ENCODE results near the gene SIRT6. TPM values are rescaled to one million over a fixed set of nuclear protein-coding genes. Genes with fewer than 3 reads are reported as not detected.

Gene SIRT6
- total and polyA plus RNA-seq, 10 of the 15 experiments (the other 5 are each of a cell fraction or from before 2014, with no cell fraction given) = 1.3 to 49.6 (median 24.2) TPM

GRCh38 chr19:4229179-4229931 is 47.0 kb upstream of the SIRT6 start, which contains the start of gene EBI3 (continued):
- no peak for TF ChIP-seq ZBTB40 (IDR thresholded peaks at IDR 0.05; ENCODE audit: borderline replicate concordance)
- TF ChIP-seq CHD2 (IDR thresholded peaks at IDR 0.05; ENCODE audit: borderline replicate concordance, low read depth, low read length) = peak; percentile 78; the same call in 1 of the 2 replicates
- TF ChIP-seq ATF7 (IDR thresholded peaks at IDR 0.05; ENCODE audit: low read depth) = peak; percentile 79
- TF ChIP-seq ZNF384 (IDR thresholded peaks at IDR 0.05; ENCODE audit: borderline replicate concordance, low read depth, low read length) = no peak
- TF ChIP-seq HDGF (IDR thresholded peaks at IDR 0.05) = peak; percentile 37; the same call in 1 of the 2 replicates
- TF ChIP-seq RAD51 (IDR thresholded peaks at IDR 0.05) = 0 out of 2 replicates have a peak, but pooled peaks have one; percentile 6
- TF ChIP-seq, protein P1, sequence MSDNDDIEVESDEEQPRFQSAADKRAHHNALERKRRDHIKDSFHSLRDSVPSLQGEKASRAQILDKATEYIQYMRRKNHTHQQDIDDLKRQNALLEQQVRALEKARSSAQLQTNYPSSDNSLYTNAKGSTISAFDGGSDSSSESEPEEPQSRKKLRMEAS (IDR thresholded peaks at IDR 0.05; ENCODE audit: low read depth, low read length) = peak; percentile 74; the same call in 1 of the 2 replicates
- TF ChIP-seq SPI1 (IDR thresholded peaks at IDR 0.05; ENCODE audit: borderline replicate concordance, insufficient read depth, low read depth, low read length) = peak; percentile 80; the same call in 1 of the 2 replicates
- peak; percentile 100 for TF ChIP-seq NFXL1 (IDR thresholded peaks at IDR 0.05; ENCODE audit: borderline replicate concordance)
- TF ChIP-seq, protein P2, sequence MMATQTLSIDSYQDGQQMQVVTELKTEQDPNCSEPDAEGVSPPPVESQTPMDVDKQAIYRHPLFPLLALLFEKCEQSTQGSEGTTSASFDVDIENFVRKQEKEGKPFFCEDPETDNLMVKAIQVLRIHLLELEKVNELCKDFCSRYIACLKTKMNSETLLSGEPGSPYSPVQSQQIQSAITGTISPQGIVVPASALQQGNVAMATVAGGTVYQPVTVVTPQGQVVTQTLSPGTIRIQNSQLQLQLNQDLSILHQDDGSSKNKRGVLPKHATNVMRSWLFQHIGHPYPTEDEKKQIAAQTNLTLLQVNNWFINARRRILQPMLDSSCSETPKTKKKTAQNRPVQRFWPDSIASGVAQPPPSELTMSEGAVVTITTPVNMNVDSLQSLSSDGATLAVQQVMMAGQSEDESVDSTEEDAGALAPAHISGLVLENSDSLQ (IDR thresholded peaks at IDR 0.05) = peak; percentile 59
- TF ChIP-seq PAX5 (IDR thresholded peaks at IDR 0.05; ENCODE audit: borderline replicate concordance, low read depth, low read length) = peak; percentile 71
- TF ChIP-seq CUX1 (IDR thresholded peaks at IDR 0.05; ENCODE audit: insufficient replicate concordance, low read depth, low read length) = peak; percentile 79
- TF ChIP-seq CREM (IDR thresholded peaks at IDR 0.05; ENCODE audit: low read depth) = peak; percentile 56; the same call in 1 of the 2 replicates
- TF ChIP-seq CBX5 (IDR thresholded peaks at IDR 0.05; ENCODE audit: low read depth) = 0 out of 2 replicates have a peak, but pooled peaks have one; percentile 24
- TF ChIP-seq NBN (IDR thresholded peaks at IDR 0.05) = peak; percentile 95
- no peak for TF ChIP-seq PAX8 (IDR thresholded peaks at IDR 0.05)
- TF ChIP-seq BACH1 (IDR thresholded peaks at IDR 0.05; ENCODE audit: borderline replicate concordance) = peak; percentile 80
- TF ChIP-seq TCF3 (IDR thresholded peaks at IDR 0.05; ENCODE audit: borderline replicate concordance, insufficient read depth, low read depth, low read length) = no peak
- peak; percentile 55; the same call in 1 of the 2 replicates for TF ChIP-seq FOXM1 (IDR thresholded peaks at IDR 0.05; ENCODE audit: low read depth, low read length)
- TF ChIP-seq SREBF2 (IDR thresholded peaks at IDR 0.05; ENCODE audit: low read length) = no peak
